SH-SY5Y (cell line): ENCODE data around the gene CEBPZOS.

Source experiments
- GATA2 ChIP-seq: IDR thresholded peaks from 2 replicates; pipeline ENCODE4 v1.6.1; 2011; ENCODE audit warnings: mild to moderate bottlenecking, low read depth, low read length
- GATA3 ChIP-seq: IDR thresholded peaks from 2 replicates; pipeline ENCODE4 v1.6.1; 2011; ENCODE audit warnings: low read depth, mild to moderate bottlenecking, low read length, moderate library complexity

The CEBPZOS gene

GRCh38 chr2:37250869-37251740, 54.8 kb downstream of the CEBPZOS start:
- TF ChIP-seq GATA2 (no peak), GATA3 (no peak)
